HepG2 (cell line): Measurements from ENCODE around the gene ARFGEF3. TPM values are rescaled to one million over a fixed set of nuclear protein-coding genes. Genes with fewer than 3 reads are reported as not detected.
A peak's percentile ranks its signal among the peaks of the same experiment; 100 is the strongest.

Experiments used
- ARID3A ChIP-seq: IDR thresholded peaks from 2 replicates; pipeline ENCODE4 v1.6.1; 2012; ENCODE audit warnings: low read depth, low read length, improper control_type of control experiment
- BCL6 ChIP-seq: IDR thresholded peaks from 2 replicates; pipeline ENCODE4 v1.6.1; 2016; ENCODE audit warnings: missing genetic modification reagents, missing compliant biosample characterization
- BCLAF1 ChIP-seq: fragments of 450-650 bp; IDR thresholded peaks from 2 replicates; pipeline ENCODE4 v1.6.1; 2017; ENCODE audit warnings: mild to moderate bottlenecking
- BRCA1 ChIP-seq: sonication (generic); formaldehyde crosslinking; IDR thresholded peaks from 2 replicates; pipeline ENCODE4 v1.4.0; 2020; ENCODE audit warnings: missing genetic modification reagents
- DDIT3 ChIP-seq: sonication (generic); formaldehyde crosslinking; IDR thresholded peaks from 2 replicates; pipeline ENCODE4 v1.4.0; 2020; ENCODE audit warnings: mild to moderate bottlenecking, missing genetic modification reagents
- HHEX ChIP-seq: IDR thresholded peaks from 2 replicates; pipeline ENCODE4 v1.6.1; 2016; ENCODE audit warnings: control low read depth
- HMGXB4 ChIP-seq, 2 experiments: sonication (generic) in 1 of 2; formaldehyde crosslinking in 1 of 2; IDR thresholded peaks; 2 replicates each; pipeline versions ENCODE4 v1.4.0 to v1.6.1; 2018 to 2020; ENCODE audit warnings: missing genetic modification reagents in 2 of 2, borderline replicate concordance in 1 of 2, low read depth in 1 of 2, mild to moderate bottlenecking in 1 of 2, missing biosample characterization in 1 of 2
- HNRNPLL ChIP-seq: fragments of 200-400 bp; formaldehyde crosslinking; IDR thresholded peaks from 2 replicates; pipeline ENCODE4 v1.6.1; 2017; ENCODE audit warnings: mild to moderate bottlenecking, low read depth, low read length; ENCODE audit not compliant: poor library complexity, severe bottlenecking
- LRRFIP1 ChIP-seq: sonication (generic); formaldehyde crosslinking; conservative IDR thresholded peaks from 2 replicates; pipeline ENCODE4 v1.4.0; 2020; ENCODE audit warnings: missing genetic modification reagents
- MAFK ChIP-seq, 2 experiments: IDR thresholded peaks in 1 of 2; conservative IDR thresholded peaks in 1 of 2; 2 replicates each; pipeline ENCODE4 v1.6.1; 2011; ENCODE audit warnings: improper control_type of control experiment in 2 of 2, low read length in 2 of 2
- NR3C1 ChIP-seq: sonication (generic); formaldehyde crosslinking; IDR thresholded peaks from 2 replicates; pipeline ENCODE4 v1.4.0; 2020; ENCODE audit warnings: missing genetic modification reagents
- PLSCR1 ChIP-seq: sonication (generic); formaldehyde crosslinking; IDR thresholded peaks from 2 replicates; pipeline ENCODE4 v1.5.0; 2020; ENCODE audit warnings: missing genetic modification reagents, mild to moderate bottlenecking, borderline replicate concordance
- RAD51 ChIP-seq: fragments of 450-650 bp; IDR thresholded peaks from 2 replicates; pipeline ENCODE4 v1.6.1; 2016; ENCODE audit warnings: borderline replicate concordance
- RXRA ChIP-seq: sonication (generic); formaldehyde crosslinking; IDR thresholded peaks from 2 replicates; pipeline ENCODE4 v1.5.1; 2020; ENCODE audit warnings: missing genetic modification reagents
- ZBTB3 ChIP-seq: sonication (generic); formaldehyde crosslinking; IDR thresholded peaks from 2 replicates; pipeline ENCODE4 v1.4.0; 2020; ENCODE audit warnings: low read depth, mild to moderate bottlenecking, moderate library complexity, missing genetic modification reagents, borderline replicate concordance
- ZBTB46 ChIP-seq: sonication (generic); formaldehyde crosslinking; IDR thresholded peaks from 2 replicates; pipeline ENCODE4 v1.4.0; 2020; ENCODE audit warnings: mild to moderate bottlenecking, missing genetic modification reagents, borderline replicate concordance
- ZNF773 ChIP-seq: sonication (generic); formaldehyde crosslinking; IDR thresholded peaks from 2 replicates; pipeline ENCODE4 v1.4.0; 2020; ENCODE audit warnings: missing genetic modification reagents, borderline replicate concordance
- polyA plus RNA-seq, 8 experiments: library from polyadenylated mRNA; depleted of rRNA in 3 of 8; stranded (reverse) in 7 of 8; unstranded in 1 of 8; fragments of >200 nt; fragmentation: Illumina TruSeq in 4 of 8; extraction: Trizol in 4 of 8; gene quantifications; 2 replicates each; pipeline versions ENCODE4 v1.2.1 to v1.2.3, GENCODE V29; 2011 to 2016; ENCODE audit warnings: low read depth in 4 of 8, missing spikeins in 1 of 8, mixed read lengths in 1 of 8; ENCODE audit not compliant: insufficient read depth in 1 of 8
- total RNA-seq, 5 experiments: library from RNA; depleted of rRNA; stranded (reverse); fragments of >200 nt; fragmentation: Illumina TruSeq; extraction: Trizol; gene quantifications; 2 replicates each; pipeline ENCODE4 v1.2.3, GENCODE V29; 2016; ENCODE audit warnings: low read depth in 1 of 5

Gene ARFGEF3
- total and polyA plus RNA-seq, 2 of the 13 experiments (the other 11 are each of a cell fraction or from before 2014, with no cell fraction given), result 0.60 to 2.6 TPM

- TF ChIP-seq RAD51 (no peak), DDIT3 (no peak), ZBTB46 (no peak), HNRNPLL (no peak), LRRFIP1 (CRISPR knock-in tag) (no peak), MAFK (conservative IDR thresholded peaks at IDR 0.05 in 1 of 2, IDR thresholded peaks at IDR 0.05 in 1 of 2; ENCODE audit: low read length in 2 of 2) (peak; percentile 88 to 92), BCLAF1 (no peak), ZBTB3 (CRISPR knock-in tag) (0 out of 2 replicates have a peak, but pooled peaks have one; percentile 47), HMGXB4 (CRISPR knock-in tag; IDR thresholded peaks at IDR 0.05; ENCODE audit: borderline replicate concordance in 1 of 2, low read depth in 1 of 2) (no peak), HHEX (CRISPR knock-in tag) (0 out of 2 replicates have a peak, but pooled peaks have one; percentile 42), ARID3A (peak; percentile 21; the same call in 1 of the 2 replicates), BRCA1 (CRISPR knock-in tag) (no peak), NR3C1 (CRISPR knock-in tag) (no peak), ZNF773 (CRISPR knock-in tag) (no peak), RXRA (CRISPR knock-in tag) (no peak), BCL6 (CRISPR knock-in tag) (peak; percentile 58), PLSCR1 (CRISPR knock-in tag) (no peak)
Measured at GRCh38 chr6:138231381-138231886, 69.7 kb downstream of the ARFGEF3 start (continued).
